GM18502 (cell line): ENCODE results near the gene ITLN2.
"Not testable (repeated sequence)": the region's sequence is repeated elsewhere in the genome, so short reads cannot be mapped to it uniquely, and the experiment has no call there.

ENCODE experiments used
- ATAC-seq: cut with Tn5 transposase; IDR thresholded peaks from one replicate; pipeline ENCODE4 v1.9.1; 2021; ENCODE audit warnings: mild to moderate bottlenecking; ENCODE audit not compliant: unreplicated experiment, poor library complexity

The ITLN2 gene

DNA sequence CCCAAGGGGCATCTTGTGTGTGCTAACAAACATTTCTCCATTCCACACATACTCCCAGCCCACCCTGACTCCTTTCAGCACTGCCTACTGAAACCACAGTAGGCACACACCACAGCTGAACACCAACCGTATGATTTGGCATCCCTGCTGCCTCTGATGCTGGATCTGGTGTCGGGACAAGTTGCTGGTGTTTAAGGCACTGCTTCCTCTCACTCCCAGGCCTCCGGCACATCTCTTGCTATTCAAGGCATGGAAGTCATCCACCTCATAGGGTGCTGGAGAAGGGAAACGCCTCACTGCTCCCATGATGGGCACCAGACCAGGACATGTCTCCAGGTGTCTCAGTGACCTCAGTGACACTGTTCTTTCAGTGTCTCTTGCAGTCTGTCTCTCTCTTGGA is 2.4 kb upstream of the ITLN2 start:
- ATAC-seq: no peak

- ATAC-seq: no peak
Observed at GRCh38 chr1:160953030-160953429, 1.6 kb downstream of the ITLN2 start.

DNA sequence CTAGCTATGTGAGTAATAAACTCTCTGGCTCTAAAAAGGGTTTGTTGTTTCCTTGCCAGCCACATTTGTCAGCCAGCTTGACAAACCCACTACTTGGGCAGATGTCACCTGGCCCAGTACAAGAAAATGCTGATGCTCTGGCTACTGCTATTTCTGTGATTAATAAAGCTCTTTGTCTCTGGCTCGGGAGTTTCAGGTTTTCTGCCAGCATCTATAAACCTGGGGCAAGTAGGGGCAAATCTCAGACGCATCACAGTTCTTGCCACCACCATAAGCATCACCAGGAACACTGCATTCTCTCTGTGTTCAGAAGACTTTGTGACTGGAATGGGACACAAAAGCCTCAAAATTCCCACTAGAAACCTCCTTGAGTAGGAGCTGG is 2.5 kb downstream of the ITLN2 start:
- no peak for ATAC-seq

DNA sequence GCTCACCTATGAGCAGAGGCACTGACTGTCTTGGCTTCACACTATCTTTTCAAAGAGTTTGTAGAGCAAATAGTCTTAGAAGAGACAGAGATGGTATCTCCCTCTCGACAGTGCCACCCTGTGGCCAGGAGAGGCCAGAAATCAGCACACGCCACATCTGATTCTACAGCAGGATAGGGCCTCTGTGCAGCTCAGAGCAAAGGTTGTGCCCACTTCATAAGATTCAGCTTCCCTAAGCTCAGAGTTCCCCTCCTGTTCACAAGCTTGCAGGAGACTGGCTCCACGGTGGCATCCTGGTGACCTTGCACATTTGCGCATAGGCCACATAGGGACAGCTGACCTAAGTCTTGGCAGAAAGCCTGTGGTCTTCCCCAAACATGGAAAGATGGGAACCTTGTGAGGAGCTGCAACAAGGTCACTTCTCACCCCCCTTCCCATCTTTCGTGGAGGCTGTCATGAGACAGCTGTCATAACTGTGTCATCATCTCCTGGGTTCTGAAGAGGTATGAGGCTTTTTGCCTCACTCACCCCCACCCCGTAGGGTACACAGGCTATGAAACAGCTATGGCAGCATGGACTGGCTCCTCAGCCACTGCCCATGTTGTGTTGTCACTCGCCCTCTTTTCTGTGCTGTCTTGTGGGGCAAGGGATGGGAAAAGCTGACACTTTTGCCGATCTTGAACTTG is 3.0 kb downstream of the ITLN2 start:
- no peak for ATAC-seq

- ATAC-seq: no peak
Observed at GRCh38 chr1:160950657-160951056, 4.0 kb downstream of the ITLN2 start.

GRCh38 chr1:160949881-160950280 is 4.7 kb downstream of the ITLN2 start:
- ATAC-seq: no peak

GRCh38 chr1:160949216-160949880 is 5.3 kb downstream of the ITLN2 start:
- ATAC-seq: not testable (repeated sequence)

GRCh38 chr1:160947174-160947759 is 7.3 kb downstream of the ITLN2 start:
- not testable (repeated sequence) for ATAC-seq

DNA sequence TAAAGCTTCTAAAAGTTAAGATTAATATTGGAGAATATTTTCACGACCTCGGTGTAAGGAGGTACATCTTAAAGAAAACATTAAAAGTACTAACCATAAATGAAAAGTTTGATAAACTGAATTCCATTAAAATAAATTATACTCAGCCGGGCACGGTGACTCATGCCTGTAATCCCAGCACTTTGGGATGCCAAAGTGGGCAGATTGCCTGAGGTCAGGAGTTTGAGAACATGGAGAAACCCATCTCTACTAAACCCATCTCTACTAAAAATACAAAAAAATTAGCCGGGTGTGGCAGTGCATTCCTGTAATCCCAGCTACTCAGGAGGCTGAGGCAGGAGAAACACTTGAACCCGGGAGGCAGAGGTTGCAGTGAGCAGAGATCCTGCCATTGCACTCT is 8.7 kb downstream of the ITLN2 start:
- ATAC-seq: not testable (repeated sequence)

DNA sequence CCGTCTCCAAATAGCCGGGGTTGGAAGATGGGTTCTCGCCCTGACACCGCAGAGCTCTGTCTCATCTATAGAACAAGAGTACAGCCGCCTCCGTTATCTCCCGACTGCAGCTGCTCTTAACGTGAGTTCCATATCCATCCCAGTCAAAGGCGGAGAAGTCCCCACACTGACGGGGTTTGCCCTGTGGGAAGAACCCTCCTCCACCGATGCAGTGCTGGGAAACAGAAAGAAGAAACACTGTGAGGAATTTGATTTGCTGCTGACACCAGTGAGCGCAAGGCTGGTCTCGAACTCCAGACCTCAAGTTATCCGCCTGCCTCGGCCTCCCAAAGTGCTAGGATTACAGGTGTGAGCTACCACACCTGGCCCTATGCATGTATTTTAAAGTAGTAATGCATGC is 9.5 kb downstream of the ITLN2 start:
- no peak for ATAC-seq

DNA sequence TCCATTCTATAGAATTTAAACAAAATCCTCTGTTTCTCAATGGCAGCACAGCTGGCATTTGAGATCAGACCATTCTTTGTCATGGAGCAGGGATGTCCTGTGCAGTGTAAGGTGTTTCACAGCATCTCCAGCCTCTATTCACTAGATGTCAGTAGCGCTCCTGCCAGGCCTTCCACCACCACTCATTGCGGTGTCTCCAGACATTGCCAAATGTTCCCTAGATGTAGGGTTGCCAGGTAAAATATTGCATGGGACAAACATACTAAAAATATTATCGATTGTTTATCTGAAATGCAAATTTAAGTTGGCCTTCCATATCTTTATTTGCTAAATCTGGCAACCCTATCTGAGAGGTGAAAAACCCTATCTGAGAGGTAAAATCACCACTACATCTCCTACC is 11.7 kb downstream of the ITLN2 start:
- ATAC-seq: no peak

DNA sequence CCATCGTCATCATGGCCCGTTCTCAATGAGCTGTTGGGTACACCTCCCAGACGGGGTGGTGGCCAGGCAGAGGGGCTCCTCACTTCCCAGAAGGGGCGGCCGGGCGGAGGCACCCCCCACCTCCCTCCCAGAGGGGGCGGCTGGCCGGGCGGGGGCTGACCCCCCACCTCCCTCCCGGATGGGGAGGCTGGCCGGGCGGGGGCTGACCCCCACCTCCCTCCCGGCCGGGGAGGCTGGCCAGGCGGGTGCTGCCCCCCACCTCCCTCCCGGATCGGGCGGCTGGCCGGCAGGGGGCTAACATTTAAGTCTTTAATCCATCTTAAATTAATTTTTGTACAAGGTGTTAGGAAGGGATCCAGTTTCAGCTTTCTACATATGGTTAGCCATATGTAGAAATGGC is 17.9 kb downstream of the ITLN2 start:
- ATAC-seq: not testable (repeated sequence)

- ATAC-seq: no peak
Observed at GRCh38 chr1:160935527-160936258, 18.9 kb downstream of the ITLN2 start.

GRCh38 chr1:160933305-160933704 is 21.3 kb downstream of the ITLN2 start:
- ATAC-seq: not testable (repeated sequence)

GRCh38 chr1:160925652-160926244 is 28.9 kb downstream of the ITLN2 start:
- no peak for ATAC-seq

- no peak for ATAC-seq
Observed at GRCh38 chr1:160924791-160925651, 29.6 kb downstream of the ITLN2 start.

- ATAC-seq: no peak
Observed at GRCh38 chr1:160916666-160917065, 37.9 kb downstream of the ITLN2 start.

- not testable (repeated sequence) for ATAC-seq
Observed at GRCh38 chr1:160913229-160913628, 41.4 kb downstream of the ITLN2 start.

GRCh38 chr1:160911925-160912324 is 42.7 kb downstream of the ITLN2 start:
- no peak for ATAC-seq

DNA sequence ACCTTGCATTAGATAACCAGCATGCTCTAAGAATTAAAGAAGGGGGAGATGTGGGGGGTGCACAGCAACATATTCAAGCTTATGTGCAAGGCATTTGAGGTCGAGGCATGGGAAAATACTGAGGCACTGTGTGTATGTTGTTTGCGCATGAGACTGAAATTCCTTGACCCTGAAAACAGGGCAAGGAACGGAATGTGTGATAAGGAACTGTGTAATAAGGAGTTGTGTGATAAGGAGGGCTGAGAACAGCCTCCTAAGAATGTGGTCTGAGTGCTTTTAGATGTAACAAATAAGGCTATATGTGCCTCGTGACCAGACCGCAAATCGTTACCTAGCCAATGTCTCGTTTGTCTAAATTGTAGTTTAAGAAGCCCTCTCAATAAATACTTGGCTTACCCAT is 43.2 kb downstream of the ITLN2 start:
- no peak for ATAC-seq
